Choroid plexus epithelial cell (primary cell): Measurements from ENCODE around the gene TMCO2.

Source experiments
- DNase-seq: peaks from one replicate; pipeline ENCODE4 v3.0.0-alpha.2; 2010; ENCODE audit warnings: low read depth
- H3K4me3 ChIP-seq: 2 replicates; pipeline ENCODE4 v1.5.1; 2011; ENCODE audit warnings: low read depth, mild to moderate bottlenecking, control low read depth, low read length, moderate library complexity
- CTCF ChIP-seq: conservative IDR thresholded peaks from 2 replicates; pipeline ENCODE4 v1.5.1; 2011; ENCODE audit warnings: low read depth, mild to moderate bottlenecking, control low read depth, inconsistent platforms, low read length, moderate library complexity

TMCO2 gene

GRCh38 chr1:40301066-40301465 is 53.3 kb downstream of the TMCO2 start:
- no peak for TF ChIP-seq CTCF
- no peak for DNase-seq
- no peak overlapping the region for H3K4me3 ChIP-seq
